ENCODE measurements around the gene METTL16. TPM values are rescaled to one million over a fixed set of nuclear protein-coding genes. Genes with fewer than 3 reads are reported as not detected.

METTL16 gene
- total RNA-seq, 1 donor from 2014 or later: 16.7 TPM

- no peak for ATAC-seq (ENCODE audit: poor library complexity)
- intact Hi-C loops (cut with DNase I): no loop called here
These were observed 83.8 kb downstream of the METTL16 start for GRCh38 chr17:2427910-2428309.

GRCh38 chr17:2427215-2427614 lies 84.5 kb downstream of the METTL16 start:
- ATAC-seq (ENCODE audit: poor library complexity) (no peak), DNase-seq (no peak)
- intact Hi-C loops (cut with DNase I): no loop called here

More at GRCh38 chr17:2427910-2428309, 83.8 kb downstream of the METTL16 start:
- DNase-seq: no peak

GRCh38 chr17:2423271-2423670 lies 88.4 kb downstream of the METTL16 start:
- ATAC-seq (ENCODE audit: poor library complexity) (no peak), DNase-seq (no peak)
- intact Hi-C loops (cut with DNase I): no loop called here

GRCh38 chr17:2421315-2422147 lies 90.2 kb downstream of the METTL16 start:
- no peak for DNase-seq
- intact Hi-C loops (cut with DNase I): no loop called here
- no peak for ATAC-seq (ENCODE audit: poor library complexity)

GRCh38 chr17:2420176-2420575 lies 91.5 kb downstream of the METTL16 start:
- no peak for DNase-seq
- ATAC-seq (ENCODE audit: poor library complexity): no peak
- intact Hi-C loops (cut with DNase I): no loop called here

- DNase-seq: no peak
- intact Hi-C loops (cut with DNase I): no loop called here
- peak; percentile 30 for ATAC-seq (ENCODE audit: poor library complexity)
These were observed 92.2 kb downstream of the METTL16 start for GRCh38 chr17:2419486-2419885.

- ATAC-seq (ENCODE audit: poor library complexity) (peak; percentile 61), DNase-seq (no peak)
- intact Hi-C loops (cut with DNase I): no loop called here
These were observed 93.1 kb downstream of the METTL16 start for GRCh38 chr17:2418572-2418971.

GRCh38 chr17:2416010-2416734 lies 95.5 kb downstream of the METTL16 start:
- intact Hi-C loops (cut with DNase I): loop anchor here (2.0 kb wide), 1 partner anchor 33 kb away; no protein-coding TSS in a partner anchor
- peak; percentile 94 for DNase-seq
- ATAC-seq (ENCODE audit: poor library complexity): peak; percentile 81

GRCh38 chr17:2415081-2415480 lies 96.6 kb downstream of the METTL16 start:
- DNase-seq: peak; percentile 20
- ATAC-seq (ENCODE audit: poor library complexity): no peak
- intact Hi-C loops (cut with DNase I): no loop called here

- DNase-seq: peak; percentile 38
- intact Hi-C loops (cut with DNase I): no loop called here
- no peak for ATAC-seq (ENCODE audit: poor library complexity)
These were observed 97.1 kb downstream of the METTL16 start for GRCh38 chr17:2414446-2415064.

GRCh38 chr17:2412561-2413021 lies 99.1 kb downstream of the METTL16 start:
- DNase-seq (peak; percentile 50), ATAC-seq (ENCODE audit: poor library complexity) (peak; percentile 43)
- intact Hi-C loops (cut with DNase I): no loop called here

- intact Hi-C loops (cut with DNase I): no loop called here
- ATAC-seq (ENCODE audit: poor library complexity) (no peak), DNase-seq (no peak)
These were observed 100.7 kb downstream of the METTL16 start for GRCh38 chr17:2410951-2411350.

- ATAC-seq (ENCODE audit: poor library complexity) (peak; percentile 50), DNase-seq (no peak)
These were observed 104.5 kb downstream of the METTL16 start for GRCh38 chr17:2406903-2407790.

GRCh38 chr17:2406271-2406902 lies 105.3 kb downstream of the METTL16 start:
- intact Hi-C loops (cut with DNase I): no loop called here
- no peak for DNase-seq
- ATAC-seq (ENCODE audit: poor library complexity): no peak

More at GRCh38 chr17:2406903-2407790, 104.5 kb downstream of the METTL16 start:
- intact Hi-C loops (cut with DNase I): no loop called here

GRCh38 chr17:2405247-2405926 lies 106.3 kb downstream of the METTL16 start:
- DNase-seq (no peak), ATAC-seq (ENCODE audit: poor library complexity) (no peak)
- intact Hi-C loops (cut with DNase I): no loop called here

- DNase-seq: no peak
- no peak for ATAC-seq (ENCODE audit: poor library complexity)
- intact Hi-C loops (cut with DNase I): no loop called here
These were observed 108.6 kb downstream of the METTL16 start for GRCh38 chr17:2403044-2403443.

GRCh38 chr17:2402544-2402943 lies 109.1 kb downstream of the METTL16 start:
- ATAC-seq (ENCODE audit: poor library complexity) (no peak), DNase-seq (peak; percentile 43)
- intact Hi-C loops (cut with DNase I): no loop called here
